HG03521 (cell line): ENCODE results near the gene NFIB.

Experiments used
- ATAC-seq: cut with Tn5 transposase; IDR thresholded peaks from one replicate; pipeline ENCODE4 v1.9.1; 2021; ENCODE audit warnings: mild to moderate bottlenecking, moderate library complexity; ENCODE audit not compliant: unreplicated experiment

Gene NFIB

GRCh38 chr9:14192556-14192955 lies 121.4 kb downstream of the NFIB start:
- no peak for ATAC-seq

GRCh38 chr9:14191512-14191911 lies 122.4 kb downstream of the NFIB start:
- no peak for ATAC-seq

- no peak for ATAC-seq
Observed at GRCh38 chr9:14190240-14190639, 123.7 kb downstream of the NFIB start.

- ATAC-seq = no peak
Observed at GRCh38 chr9:14189578-14189977, 124.4 kb downstream of the NFIB start.

- ATAC-seq = no peak
Observed at GRCh38 chr9:14189146-14189545, 124.8 kb downstream of the NFIB start.

- ATAC-seq = no peak
Observed at GRCh38 chr9:14188538-14188937, 125.4 kb downstream of the NFIB start.

GRCh38 chr9:14188011-14188410 lies 125.9 kb downstream of the NFIB start:
- no peak for ATAC-seq

GRCh38 chr9:14186096-14186495 lies 127.8 kb downstream of the NFIB start:
- ATAC-seq = no peak

- no peak for ATAC-seq
Observed at GRCh38 chr9:14185016-14185415, 128.9 kb downstream of the NFIB start.

GRCh38 chr9:14183001-14183400 lies 130.9 kb downstream of the NFIB start:
- no peak for ATAC-seq

GRCh38 chr9:14180960-14181537 lies 132.9 kb downstream of the NFIB start:
- no peak for ATAC-seq

GRCh38 chr9:14180093-14180959 lies 133.6 kb downstream of the NFIB start:
- no peak for ATAC-seq

- no peak for ATAC-seq
Observed at GRCh38 chr9:14179449-14179848, 134.5 kb downstream of the NFIB start.

GRCh38 chr9:14175778-14176177 lies 138.2 kb downstream of the NFIB start:
- ATAC-seq = no peak

GRCh38 chr9:14173713-14174112 lies 140.2 kb downstream of the NFIB start:
- ATAC-seq = no peak

- ATAC-seq = peak; percentile 57
Observed at GRCh38 chr9:14170973-14171596, 142.9 kb downstream of the NFIB start.

- ATAC-seq = no peak
Observed at GRCh38 chr9:14170392-14170931, 143.5 kb downstream of the NFIB start.

- ATAC-seq = no peak
Observed at GRCh38 chr9:14168381-14168780, 145.6 kb downstream of the NFIB start.

- no peak for ATAC-seq
Observed at GRCh38 chr9:14165376-14166035, 148.4 kb downstream of the NFIB start.

- ATAC-seq = no peak
Observed at GRCh38 chr9:14164908-14165307, 149.0 kb downstream of the NFIB start.
